ENCODE results near the gene THAP8.
A peak's percentile ranks its signal among the peaks of the same experiment; 100 is the strongest.

Gene THAP8

DNA sequence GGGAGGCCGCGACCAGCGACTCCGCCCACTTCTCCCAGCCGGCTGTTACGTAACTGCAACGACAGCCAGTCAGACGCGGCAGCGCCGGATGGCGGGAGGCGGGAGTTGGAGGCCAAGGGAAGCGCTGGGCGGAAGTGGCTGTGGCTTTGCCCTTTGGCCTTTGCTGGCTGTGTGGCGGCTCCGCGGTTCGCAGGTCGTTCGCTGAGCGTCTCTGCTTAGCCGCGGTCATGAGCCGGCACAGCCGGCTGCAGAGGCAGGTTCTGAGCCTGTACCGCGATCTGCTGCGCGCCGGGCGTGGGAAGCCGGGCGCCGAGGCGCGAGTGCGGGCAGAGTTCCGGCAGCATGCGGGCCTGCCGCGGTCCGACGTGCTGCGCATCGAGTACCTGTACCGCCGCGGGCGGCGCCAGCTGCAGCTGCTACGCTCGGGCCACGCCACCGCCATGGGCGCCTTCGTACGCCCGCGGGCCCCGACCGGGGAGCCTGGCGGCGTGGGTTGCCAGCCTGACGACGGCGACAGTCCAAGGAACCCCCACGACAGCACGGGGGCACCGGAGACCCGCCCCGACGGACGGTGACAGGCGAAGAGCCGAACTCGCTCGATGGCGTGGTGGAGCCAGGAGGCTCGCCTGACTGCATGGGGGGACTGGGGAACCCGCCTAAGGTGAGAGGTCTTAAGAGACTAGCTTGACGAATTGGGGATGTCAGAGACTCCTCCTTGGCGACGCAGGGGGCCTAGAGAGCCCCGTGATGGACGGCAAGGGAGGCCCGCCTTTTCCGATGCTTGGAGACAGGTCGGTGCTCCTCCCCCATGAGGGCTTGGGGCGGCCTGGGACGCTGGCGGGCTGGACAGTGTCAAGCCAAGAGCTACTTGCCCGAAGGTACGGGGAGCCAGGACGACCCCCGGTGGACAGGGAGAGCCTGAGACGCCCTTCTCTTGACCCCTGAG is 58.8 kb downstream of the THAP8 start, which contains the start of gene SDHAF1:
Gene SDHAF1, plus strand, starts transcription at position 141 of the 946 bp plus-strand sequence. Its CDS starts 87 bp downstream, at position 228.
- peak; percentile 78 to 87 for DNase-seq (ENCODE audit: extremely low read depth in 1 of 2, low read depth in 1 of 2)

DNA sequence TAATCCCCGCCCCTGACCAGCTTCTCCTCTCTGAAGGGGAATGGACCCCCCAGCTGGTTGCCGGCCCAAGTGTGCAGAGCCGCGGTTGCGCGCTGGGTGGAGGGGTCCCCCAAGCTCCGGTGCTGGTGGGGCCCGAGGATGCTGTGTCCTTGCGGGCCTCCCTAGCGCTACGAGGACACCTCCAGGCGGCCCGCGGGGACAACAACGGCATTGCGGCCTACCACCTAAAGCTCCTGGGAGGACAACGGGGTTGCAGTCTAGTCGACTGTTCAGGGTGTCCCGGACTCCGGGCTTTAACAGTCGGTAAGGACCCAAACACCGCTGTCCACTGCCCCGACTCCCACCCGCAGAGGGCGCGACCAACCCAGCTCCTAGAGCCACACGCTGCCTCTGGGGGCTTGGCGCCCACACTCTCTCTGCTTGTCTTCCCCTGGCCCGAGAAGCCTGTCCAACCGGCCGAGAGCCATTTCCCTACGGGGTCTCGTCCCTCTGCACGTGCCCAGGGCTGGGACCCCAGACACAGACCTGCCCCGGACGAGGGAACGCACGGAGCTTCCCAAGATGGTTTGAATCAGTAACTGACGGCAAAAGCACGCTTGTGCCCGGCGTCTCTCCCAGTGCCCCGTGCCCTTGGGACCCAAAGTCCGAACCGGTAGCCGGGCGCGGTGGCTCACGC is 60.0 kb downstream of the THAP8 start:
- DNase-seq (ENCODE audit: extremely low read depth in 1 of 2, low read depth in 1 of 2): no peak

- DNase-seq (ENCODE audit: extremely low read depth in 1 of 2, low read depth in 1 of 2): no peak
Measured at GRCh38 chr19:35992907-35993765, 60.9 kb downstream of the THAP8 start.

- no peak for DNase-seq (ENCODE audit: extremely low read depth in 1 of 2, low read depth in 1 of 2)
Measured at GRCh38 chr19:35991731-35992450, 62.2 kb downstream of the THAP8 start.

DNA sequence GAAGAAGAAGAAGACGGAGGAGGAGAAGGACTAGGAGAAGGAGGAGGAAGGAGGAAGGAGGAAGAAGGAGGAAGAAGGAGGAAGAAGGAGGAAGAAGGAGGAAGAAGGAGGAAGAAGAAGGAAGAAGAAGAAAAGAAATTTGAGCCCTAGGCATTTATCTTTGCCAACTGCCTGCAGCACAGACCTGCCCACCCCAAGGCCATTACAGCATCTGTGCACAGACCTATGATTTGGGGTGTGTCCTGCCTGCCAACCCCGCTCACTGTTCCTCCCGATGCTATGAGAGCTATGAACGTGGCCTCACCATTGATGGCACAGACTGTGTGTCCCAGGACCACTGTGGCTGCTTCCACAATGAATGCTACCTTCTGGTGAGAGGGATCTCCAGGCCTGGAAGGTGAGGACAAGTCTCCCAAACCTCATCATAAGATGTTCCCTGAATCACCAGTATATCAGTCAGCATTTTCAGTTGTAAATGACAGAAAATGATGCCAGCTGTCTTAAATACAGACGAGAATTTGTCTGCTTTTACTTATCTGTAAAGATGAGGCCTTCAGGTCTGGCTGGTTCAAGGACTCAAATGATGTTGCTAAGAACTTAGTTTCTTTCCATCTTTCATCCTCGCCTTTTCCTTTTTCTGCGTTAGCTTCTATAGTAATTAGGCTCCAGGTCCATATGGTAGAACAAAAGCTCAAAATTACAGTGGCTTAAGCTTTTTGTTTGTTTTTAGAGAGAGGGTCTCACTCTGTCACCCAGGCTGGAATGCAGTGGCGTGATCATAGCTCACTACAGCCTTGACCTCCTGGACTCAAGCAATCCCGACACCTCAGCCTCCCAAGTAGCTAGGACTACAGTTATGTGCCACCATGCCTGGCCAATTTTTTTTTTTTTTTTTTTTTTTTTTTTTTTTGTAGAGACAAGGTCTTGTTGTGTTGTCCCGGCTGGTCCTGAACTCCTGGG is 63.0 kb downstream of the THAP8 start:
- no peak for DNase-seq (ENCODE audit: extremely low read depth in 1 of 2, low read depth in 1 of 2)

- no peak for DNase-seq (ENCODE audit: extremely low read depth in 1 of 2, low read depth in 1 of 2)
Measured at GRCh38 chr19:35990156-35990555, 63.9 kb downstream of the THAP8 start.

GRCh38 chr19:35988824-35989223 is 65.3 kb downstream of the THAP8 start:
- no peak for DNase-seq (ENCODE audit: extremely low read depth in 1 of 2, low read depth in 1 of 2)

DNA sequence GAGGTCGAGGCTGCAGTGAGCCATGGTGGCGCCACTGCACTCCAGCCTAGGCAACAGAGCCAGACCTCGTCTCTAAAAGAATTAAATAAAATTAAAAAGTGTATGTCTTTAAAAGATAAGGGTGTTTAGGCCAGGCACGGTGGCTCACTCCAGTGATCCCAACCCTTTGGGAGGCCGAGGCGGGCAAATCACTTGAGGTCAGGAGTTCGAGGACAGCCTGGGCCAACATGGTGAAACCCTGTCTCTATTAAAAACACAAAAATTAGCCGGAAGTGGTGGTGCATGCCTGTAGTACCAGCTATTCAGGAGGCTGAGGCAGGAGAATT is 66.6 kb downstream of the THAP8 start:
- DNase-seq (ENCODE audit: extremely low read depth in 1 of 2, low read depth in 1 of 2): no peak

GRCh38 chr19:35986664-35987570 is 67.2 kb downstream of the THAP8 start:
- DNase-seq (ENCODE audit: extremely low read depth in 1 of 2, low read depth in 1 of 2): no peak

DNA sequence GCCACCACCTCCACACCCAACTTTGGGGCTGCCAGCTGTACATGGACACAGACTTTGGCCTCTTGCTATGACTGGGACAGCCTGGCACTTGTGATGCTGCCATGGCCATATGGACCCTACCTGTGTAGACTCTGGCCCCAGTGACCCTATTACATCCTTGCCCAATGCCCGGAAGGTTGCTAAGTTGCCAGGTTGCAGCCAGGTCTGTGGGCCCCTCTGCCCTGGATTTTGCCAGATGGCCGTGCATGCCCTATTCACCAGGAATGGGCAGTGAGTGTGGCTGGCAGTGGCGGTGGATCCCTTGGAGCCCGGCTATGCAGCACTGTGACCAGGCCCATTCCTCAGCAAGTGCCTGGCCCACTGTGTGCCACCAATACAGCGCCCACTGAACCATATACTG is 68.0 kb downstream of the THAP8 start:
- no peak for DNase-seq (ENCODE audit: extremely low read depth in 1 of 2, low read depth in 1 of 2)

All from activated CD8-positive, alpha-beta memory T cell treated with anti-CD3 and anti-CD28 coated beads for 1 hour (primary cell).